Activated B cell treated with CpG ODN at 0.5 μM for 24 hours (primary cell): ENCODE results near the gene NEB. TPM values are rescaled to one million over a fixed set of nuclear protein-coding genes. Genes with fewer than 3 reads are reported as not detected.
"Not testable (repeated sequence)": the region's sequence is repeated elsewhere in the genome, so short reads cannot be mapped to it uniquely, and the experiment has no call there.

Experiments
- ATAC-seq: fragments of 200-7000 bp; cut with Tn5 transposase; one replicate; pipeline ENCODE4 v1.10.0; 2021; ENCODE audit warnings: low read depth, mild to moderate bottlenecking, moderate library complexity
- CTCF ChIA-PET: fragments of 350-600 bp; sonication (Branson Sonifier 250); formaldehyde crosslinking; loops from one replicate; lab custom pipeline; 2021; ENCODE audit warnings: antibody characterized with exemption; lab: Charles Lee
- POLR2A ChIA-PET: fragments of 350-600 bp; sonication (Branson Sonifier 250); formaldehyde crosslinking; loops from one replicate; lab custom pipeline; 2021; ENCODE audit warnings: antibody characterized with exemption; lab: Charles Lee
- DNase-seq: peaks from one replicate; pipeline ENCODE4 v3.0.0; 2022
- H3K27ac Mint-ChIP-seq: one replicate; pipeline ENCODE4 v1.8.0; 2020; ENCODE audit warnings: mixed read lengths
- H3K27me3 Mint-ChIP-seq: one replicate; pipeline ENCODE4 v1.8.0; 2021; ENCODE audit warnings: mixed read lengths
- H3K36me3 Mint-ChIP-seq: one replicate; pipeline ENCODE4 v1.8.0; 2021; ENCODE audit warnings: low read depth, mixed read lengths
- H3K4me1 Mint-ChIP-seq: one replicate; pipeline ENCODE4 v1.8.0; 2021; ENCODE audit warnings: mixed read lengths
- H3K4me3 Mint-ChIP-seq: one replicate; pipeline ENCODE4 v1.8.0; 2020; ENCODE audit warnings: mild to moderate bottlenecking, mixed read lengths
- H3K9me3 Mint-ChIP-seq: one replicate; pipeline ENCODE4 v1.8.0; 2020; ENCODE audit warnings: mixed read lengths
- intact Hi-C: fragments of 100-400 bp; cut with micrococcal nuclease; formaldehyde crosslinking; loops from one replicate; pipeline ENCODE4 v1.15.1; 2024
- total RNA-seq: library from RNA; stranded (reverse); gene quantifications from 2 replicates; pipeline ENCODE4 v1.2.3, GENCODE V29; 2022
- TF ChIP-seq, protein P1 (sequence below): fragments of 200-600 bp; IDR thresholded peaks from one replicate; pipeline ENCODE4 v1.8.0; 2022; ENCODE audit warnings: antibody characterized with exemption, mild to moderate bottlenecking

Gene NEB
- total RNA-seq, 1 donor from 2014 or later: 1.2 TPM

DNA sequence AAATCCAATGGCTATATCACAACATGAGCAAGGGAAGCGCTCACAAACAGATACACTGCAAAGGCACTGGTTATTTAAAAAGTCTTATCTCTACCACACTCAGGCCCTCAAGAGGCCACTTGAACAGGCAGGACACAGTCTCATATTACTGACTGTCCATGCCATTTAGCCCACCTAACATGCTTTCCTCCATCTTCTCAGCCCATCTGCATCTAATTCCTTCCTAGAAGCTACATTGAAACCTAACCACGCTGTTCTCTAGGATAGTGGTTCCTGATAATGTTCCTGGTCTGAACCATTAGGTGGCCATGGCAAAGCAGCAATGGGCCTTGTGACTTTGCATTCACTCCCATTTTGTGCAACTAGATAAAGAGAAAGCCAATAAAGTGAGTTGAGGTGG lies 22.5 kb upstream of the NEB start:
- TF ChIP-seq, protein P1, sequence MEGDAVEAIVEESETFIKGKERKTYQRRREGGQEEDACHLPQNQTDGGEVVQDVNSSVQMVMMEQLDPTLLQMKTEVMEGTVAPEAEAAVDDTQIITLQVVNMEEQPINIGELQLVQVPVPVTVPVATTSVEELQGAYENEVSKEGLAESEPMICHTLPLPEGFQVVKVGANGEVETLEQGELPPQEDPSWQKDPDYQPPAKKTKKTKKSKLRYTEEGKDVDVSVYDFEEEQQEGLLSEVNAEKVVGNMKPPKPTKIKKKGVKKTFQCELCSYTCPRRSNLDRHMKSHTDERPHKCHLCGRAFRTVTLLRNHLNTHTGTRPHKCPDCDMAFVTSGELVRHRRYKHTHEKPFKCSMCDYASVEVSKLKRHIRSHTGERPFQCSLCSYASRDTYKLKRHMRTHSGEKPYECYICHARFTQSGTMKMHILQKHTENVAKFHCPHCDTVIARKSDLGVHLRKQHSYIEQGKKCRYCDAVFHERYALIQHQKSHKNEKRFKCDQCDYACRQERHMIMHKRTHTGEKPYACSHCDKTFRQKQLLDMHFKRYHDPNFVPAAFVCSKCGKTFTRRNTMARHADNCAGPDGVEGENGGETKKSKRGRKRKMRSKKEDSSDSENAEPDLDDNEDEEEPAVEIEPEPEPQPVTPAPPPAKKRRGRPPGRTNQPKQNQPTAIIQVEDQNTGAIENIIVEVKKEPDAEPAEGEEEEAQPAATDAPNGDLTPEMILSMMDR: no peak
- CTCF ChIA-PET: no interaction called here
- no peak for ATAC-seq
- POLR2A ChIA-PET: interaction anchor here (0.6 kb wide), 1 partner anchor 10 kb away, joined by 4 read pairs; no protein-coding TSS in a partner anchor
- intact Hi-C loops: no loop called here
- H3K9me3 Mint-ChIP-seq: no peaks in the 10 kb centered on the region
- no peaks in the 10 kb centered on the region for H3K36me3 Mint-ChIP-seq
- no peak overlapping the region for H3K27ac Mint-ChIP-seq
- peaks cover 6% of the 10 kb centered on the region for H3K4me1 Mint-ChIP-seq
- DNase-seq: no peak
- no peaks in the 10 kb centered on the region for H3K27me3 Mint-ChIP-seq
- no peak overlapping the region for H3K4me3 Mint-ChIP-seq

DNA sequence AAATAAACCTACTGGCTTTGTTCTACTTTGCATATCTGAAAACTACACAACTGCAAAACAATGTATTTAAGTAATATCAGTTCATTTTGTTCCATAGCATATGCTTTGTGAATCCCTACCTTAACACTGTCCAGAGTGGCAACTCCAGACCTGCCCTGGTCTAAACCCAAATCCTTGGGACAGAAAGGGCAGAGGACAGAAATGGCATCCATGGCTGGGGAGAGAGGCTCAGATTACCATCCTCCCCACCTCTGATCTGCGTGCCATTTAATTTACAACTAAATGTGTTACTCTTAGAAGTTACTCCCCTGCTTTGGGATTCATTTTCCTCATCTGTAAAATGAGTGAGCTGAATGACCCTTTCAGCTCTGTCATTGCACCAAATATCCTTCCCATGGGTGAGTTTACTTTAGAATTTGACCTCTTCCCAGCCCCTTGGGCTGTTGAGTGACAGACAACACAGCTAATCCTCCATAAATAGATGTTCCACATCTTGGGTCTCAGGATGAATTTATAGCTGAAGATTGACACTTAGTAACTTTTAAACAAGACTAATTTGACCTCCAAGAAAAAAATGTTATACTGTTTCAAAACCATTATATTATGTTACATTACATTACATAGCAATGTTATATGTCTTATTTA lies 20.1 kb upstream of the NEB start:
- intact Hi-C loops: no loop called here
- H3K36me3 Mint-ChIP-seq: no peaks in the 10 kb centered on the region
- H3K9me3 Mint-ChIP-seq: no peaks in the 10 kb centered on the region
- H3K27me3 Mint-ChIP-seq: no peaks in the 10 kb centered on the region
- TF ChIP-seq, protein P1: no peak
- no peak overlapping the region for H3K27ac Mint-ChIP-seq
- ATAC-seq: no peak
- no peak for DNase-seq
- CTCF ChIA-PET: no interaction called here
- no peak overlapping the region for H3K4me3 Mint-ChIP-seq
- peaks cover 6% of the 10 kb centered on the region for H3K4me1 Mint-ChIP-seq
- POLR2A ChIA-PET: interaction anchor here (1.6 kb wide), 1 partner anchor 12 kb away, joined by 3 read pairs; no protein-coding TSS in a partner anchor

DNA sequence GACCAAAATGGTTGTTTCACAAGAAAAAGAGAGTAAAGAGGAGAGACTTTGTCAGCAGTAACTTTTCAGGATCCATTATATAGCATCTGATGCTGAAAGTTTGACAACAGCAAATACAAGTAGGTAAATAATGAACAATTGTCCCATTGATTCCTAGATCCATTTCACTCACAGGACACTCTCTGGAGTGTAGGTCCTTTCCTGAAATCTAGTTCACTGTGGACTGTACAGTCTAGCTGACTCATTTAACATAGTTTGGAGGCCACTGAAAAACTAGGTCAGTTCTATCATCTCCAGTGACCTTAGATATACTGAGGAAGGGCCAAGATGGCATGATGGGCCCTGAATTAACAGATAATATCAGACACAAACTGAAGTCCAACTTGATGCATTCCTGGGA lies 19.3 kb upstream of the NEB start:
- Mint-ChIP-seq H3K9me3 (no peaks in the 10 kb centered on the region), H3K36me3 (no peaks in the 10 kb centered on the region), H3K4me3 (no peak overlapping the region), H3K4me1 (peaks cover 6% of the 10 kb centered on the region), H3K27me3 (no peaks in the 10 kb centered on the region), H3K27ac (no peak overlapping the region)
- intact Hi-C loops: no loop called here
- POLR2A ChIA-PET: no interaction called here
- ATAC-seq (no peak), DNase-seq (no peak)
- CTCF ChIA-PET: no interaction called here
- TF ChIP-seq, protein P1: no peak

- H3K4me1 Mint-ChIP-seq, H3K36me3 Mint-ChIP-seq, CTCF ChIA-PET, H3K4me3 Mint-ChIP-seq, H3K27me3 Mint-ChIP-seq, intact Hi-C loops, DNase-seq, H3K9me3 Mint-ChIP-seq, H3K27ac Mint-ChIP-seq, POLR2A ChIA-PET, ATAC-seq: not testable (repeated sequence)
These were observed 11.0 kb upstream of the NEB start for GRCh38 chr2:151745261-151745660.

DNA sequence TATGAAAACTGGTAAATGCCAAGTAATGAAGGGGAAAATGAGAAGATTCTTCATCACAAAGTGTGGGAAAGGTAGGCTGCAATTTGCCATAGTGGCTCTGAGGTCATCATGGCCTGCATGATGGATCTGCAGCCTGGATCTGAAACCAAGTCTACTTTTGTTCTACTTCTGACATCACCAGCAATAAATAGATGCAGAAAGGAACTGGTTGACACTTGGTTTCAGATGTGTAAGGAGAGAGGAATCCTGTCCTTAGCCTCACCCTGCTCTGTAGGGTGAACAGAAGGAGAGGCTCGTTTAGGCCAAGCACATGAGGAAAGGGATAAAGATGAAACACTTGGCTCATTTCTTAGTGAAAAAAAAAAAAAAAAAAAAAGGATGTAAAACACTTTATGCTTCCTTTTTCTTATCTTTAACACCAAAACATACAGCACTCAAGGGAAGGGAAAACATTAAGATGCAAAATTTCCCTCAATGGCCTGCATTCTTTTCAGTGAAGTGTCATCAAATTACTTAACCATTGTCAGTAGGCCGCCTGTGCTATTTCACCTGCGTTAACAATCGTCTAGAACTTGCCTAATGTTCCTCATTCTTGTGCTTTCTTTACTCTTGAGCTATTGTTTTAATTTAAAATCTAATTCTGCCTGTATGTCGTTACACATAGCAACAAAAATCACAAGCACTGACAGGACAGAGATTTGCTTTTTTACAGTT lies 3.9 kb downstream of the NEB start:
- POLR2A ChIA-PET: interaction anchor here (0.9 to 2.5 kb wide), 4 partner anchors 36 to 41 kb away, joined by 3 to 15 read pairs (median 6); no protein-coding TSS in a partner anchor
- H3K9me3 Mint-ChIP-seq: no peaks in the 10 kb centered on the region
- TF ChIP-seq, protein P1: no peak
- CTCF ChIA-PET: no interaction called here
- peaks cover 36% of the 10 kb centered on the region for H3K4me1 Mint-ChIP-seq
- no peaks in the 10 kb centered on the region for H3K36me3 Mint-ChIP-seq
- ATAC-seq (peak; percentile 38), DNase-seq (no peak)
- H3K27me3 Mint-ChIP-seq: no peaks in the 10 kb centered on the region
- intact Hi-C loops: loop anchor here (2.0 kb wide), 1 partner anchor 36 kb away; no protein-coding TSS in a partner anchor
- H3K4me3 Mint-ChIP-seq: peak overlapping the region; percentile 39
- H3K27ac Mint-ChIP-seq: peak overlapping the region; percentile 67
